GM18858 (cell line): Measurements from ENCODE around the gene COL4A2.

ENCODE experiments used
- ATAC-seq: cut with Tn5 transposase; IDR thresholded peaks from one replicate; pipeline ENCODE4 v1.9.1; 2021; ENCODE audit not compliant: unreplicated experiment

The COL4A2 gene

GRCh38 chr13:110548891-110549794 is 242.1 kb downstream of the COL4A2 start:
- no peak for ATAC-seq

- no peak for ATAC-seq
Observed at GRCh38 chr13:110549795-110550160, 242.7 kb downstream of the COL4A2 start.

- no peak for ATAC-seq
Observed at GRCh38 chr13:110551284-110551683, 244.2 kb downstream of the COL4A2 start.

- ATAC-seq, result no peak
Observed at GRCh38 chr13:110552767-110553166, 245.7 kb downstream of the COL4A2 start.

- ATAC-seq, result no peak
Observed at GRCh38 chr13:110553417-110553816, 246.3 kb downstream of the COL4A2 start.

GRCh38 chr13:110554227-110554836 is 247.2 kb downstream of the COL4A2 start:
- ATAC-seq, result no peak

- ATAC-seq, result no peak
Observed at GRCh38 chr13:110554946-110555345, 247.9 kb downstream of the COL4A2 start.

GRCh38 chr13:110555601-110556223 is 248.6 kb downstream of the COL4A2 start:
- ATAC-seq, result peak; percentile 56

- ATAC-seq, result no peak
Observed at GRCh38 chr13:110556224-110556606, 249.1 kb downstream of the COL4A2 start.

- no peak for ATAC-seq
Observed at GRCh38 chr13:110557082-110557481, 250.0 kb downstream of the COL4A2 start.

- no peak for ATAC-seq
Observed at GRCh38 chr13:110557610-110558305, 250.7 kb downstream of the COL4A2 start.

- ATAC-seq, result no peak
Observed at GRCh38 chr13:110559429-110559943, 252.4 kb downstream of the COL4A2 start.

GRCh38 chr13:110559986-110560385 is 252.9 kb downstream of the COL4A2 start:
- no peak for ATAC-seq

GRCh38 chr13:110560601-110561343 is 253.7 kb downstream of the COL4A2 start:
- peak; percentile 6 for ATAC-seq

GRCh38 chr13:110561344-110562035 is 254.4 kb downstream of the COL4A2 start, which contains the start of gene RAB20:
TSS of gene RAB20 (minus strand) at chr13:110561722. CDS start at chr13:110561519, 203 bp downstream.
- ATAC-seq, result peak; percentile 70

- ATAC-seq, result no peak
Observed at GRCh38 chr13:110562036-110562597, 255.0 kb downstream of the COL4A2 start.
